Caki2 (cell line): ENCODE data around the gene DIP2B. TPM values are rescaled to one million over a fixed set of nuclear protein-coding genes. Genes with fewer than 3 reads are reported as not detected.
"Not testable (repeated sequence)": the region's sequence is repeated elsewhere in the genome, so short reads cannot be mapped to it uniquely, and the experiment has no call there.

ENCODE experiments used
- DNase-seq: peaks from one replicate; pipeline ENCODE4 v3.0.0-alpha.2; 2015; ENCODE audit warnings: low read depth
- in situ Hi-C: cut with HindIII; loops from 2 replicates; pipeline ENCODE4 v1.10.0; 2016; ENCODE audit warnings: low sequenced_read_pairs, low pct_unique_long_range_greater_than_20kb, mixed read lengths
- total RNA-seq: library from RNA; depleted of rRNA; stranded (reverse); fragments of >200 nt; shearing (Covaris generic); gene quantifications from 2 replicates; pipeline ENCODE4 v1.2.3, GENCODE V29; 2014; ENCODE audit warnings: low replicate concordance; rRNA removed

Gene DIP2B
- total RNA-seq: 3.6 and 4.7 TPM in 2 replicates

DNA sequence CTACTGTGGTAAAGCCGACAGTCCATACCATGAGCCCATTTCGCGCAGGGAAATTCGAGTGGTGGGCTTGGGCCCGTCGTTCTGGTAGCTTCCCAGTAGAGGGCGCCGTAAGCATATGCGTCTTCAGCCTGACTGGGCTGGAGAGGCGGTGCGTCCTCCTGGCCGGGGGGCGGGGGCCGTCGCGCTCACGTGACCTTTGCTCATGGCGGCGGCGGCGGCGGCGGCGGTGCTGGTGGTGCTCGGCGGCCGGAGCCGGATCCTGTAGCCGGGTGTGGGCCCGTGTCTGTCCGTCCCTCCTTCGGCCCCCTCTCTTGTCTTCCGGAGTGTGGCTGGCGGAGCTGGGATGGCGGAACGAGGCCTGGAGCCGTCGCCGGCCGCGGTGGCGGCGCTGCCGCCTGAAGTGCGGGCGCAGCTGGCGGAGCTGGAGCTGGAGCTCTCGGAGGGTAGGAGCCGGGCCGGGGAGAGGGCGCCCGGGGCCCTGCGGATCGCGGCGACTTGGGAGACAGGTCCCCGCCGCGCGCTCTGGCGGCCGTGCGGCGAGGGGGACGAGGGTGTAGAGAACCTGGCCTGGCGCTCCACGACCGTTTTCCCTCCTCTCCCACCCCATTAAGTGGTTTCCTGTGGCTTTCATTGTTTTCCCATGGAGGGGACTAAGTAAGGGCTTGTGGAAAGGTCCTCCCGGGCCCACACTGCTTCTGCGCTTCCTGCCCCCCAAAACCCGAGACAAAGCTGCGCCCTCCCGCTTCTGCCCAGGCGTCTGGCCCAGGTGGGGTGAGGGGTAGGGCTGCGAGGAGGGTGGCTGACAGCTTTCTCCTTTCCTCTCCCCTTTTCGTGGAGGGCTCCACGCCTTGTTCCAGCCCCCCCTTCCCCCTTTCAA lies at the start of gene DIP2B:
Gene DIP2B, plus strand, starts transcription at position 188 of the 877 bp plus-strand sequence. Its CDS starts 156 bp downstream, at position 344.
- peak; percentile 89 for DNase-seq
- in situ Hi-C loops: no loop called here

DNA sequence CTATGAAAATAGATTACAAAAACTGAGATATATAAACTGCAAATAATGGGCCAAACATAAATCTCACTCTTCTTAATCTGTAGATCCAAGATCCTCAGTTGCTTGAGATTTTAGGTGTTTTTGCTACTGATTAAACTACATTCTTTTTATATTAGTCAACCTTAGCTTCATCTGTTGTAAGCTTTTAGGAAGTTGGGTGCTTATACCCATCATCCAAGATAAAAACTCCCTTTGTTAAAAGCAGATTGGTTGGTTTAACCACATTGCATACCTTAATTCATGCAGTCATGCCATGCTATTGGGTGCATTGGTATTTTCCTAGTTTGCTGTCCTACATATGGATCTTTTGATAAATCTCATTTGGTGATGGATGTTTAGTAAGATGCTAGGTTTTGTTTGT lies 46.2 kb upstream of the DIP2B start:
- in situ Hi-C loops: no loop called here
- DNase-seq: no peak

GRCh38 chr12:50467439-50467838 lies 37.3 kb upstream of the DIP2B start:
- in situ Hi-C loops: no loop called here
- DNase-seq: no peak

- no peak for DNase-seq
- in situ Hi-C loops: no loop called here
Measured at GRCh38 chr12:50477241-50477832, 27.4 kb upstream of the DIP2B start.

GRCh38 chr12:50482571-50482970 lies 22.2 kb upstream of the DIP2B start:
- peak; percentile 35 for DNase-seq
- in situ Hi-C loops: no loop called here

DNA sequence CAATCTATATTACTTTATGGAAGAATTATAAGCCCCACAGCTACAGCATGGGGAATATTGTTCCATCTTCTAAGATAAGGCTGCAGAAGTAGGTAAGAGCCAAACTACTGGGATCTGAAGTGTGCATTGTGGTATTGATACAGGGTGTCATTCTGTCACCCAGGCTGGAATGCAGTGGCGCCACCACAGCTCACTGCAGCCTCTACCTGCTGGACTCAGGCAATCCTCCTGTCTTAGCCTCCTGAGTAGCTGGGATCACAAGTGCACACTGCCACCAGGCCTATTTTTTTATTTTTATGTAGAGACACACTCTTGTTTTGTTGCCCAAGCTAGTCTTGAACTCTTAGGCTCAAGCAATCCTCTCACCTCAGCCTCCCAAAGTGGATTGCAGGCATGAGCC lies 21.3 kb upstream of the DIP2B start:
- in situ Hi-C loops: no loop called here
- no peak for DNase-seq

- in situ Hi-C loops: no loop called here
- no peak for DNase-seq
Measured at GRCh38 chr12:50488801-50489200, 16.0 kb upstream of the DIP2B start.

DNA sequence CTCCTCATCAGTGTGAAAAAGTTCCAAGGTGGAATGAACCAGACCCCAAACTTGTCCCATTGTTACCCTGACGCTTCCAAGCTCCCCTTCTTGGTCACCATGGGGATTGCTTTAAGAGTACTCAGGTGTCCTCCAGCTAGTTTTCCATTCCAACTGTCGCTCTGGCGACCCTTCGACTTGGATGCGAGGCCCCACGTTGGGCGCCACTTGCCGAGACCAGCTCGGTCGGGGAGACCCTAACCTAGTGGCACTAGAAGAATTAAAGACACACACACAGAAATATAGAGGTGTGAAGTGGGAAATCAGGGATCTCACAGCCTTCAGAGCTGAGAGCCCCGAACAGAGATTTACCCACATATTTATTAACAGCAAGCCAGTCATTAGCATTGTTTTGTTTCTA lies 6.7 kb upstream of the DIP2B start:
- DNase-seq: peak; percentile 53
- in situ Hi-C loops: not testable (repeated sequence)

GRCh38 chr12:50505675-50506530 lies 1.1 kb downstream of the DIP2B start:
- in situ Hi-C loops: no loop called here

DNA sequence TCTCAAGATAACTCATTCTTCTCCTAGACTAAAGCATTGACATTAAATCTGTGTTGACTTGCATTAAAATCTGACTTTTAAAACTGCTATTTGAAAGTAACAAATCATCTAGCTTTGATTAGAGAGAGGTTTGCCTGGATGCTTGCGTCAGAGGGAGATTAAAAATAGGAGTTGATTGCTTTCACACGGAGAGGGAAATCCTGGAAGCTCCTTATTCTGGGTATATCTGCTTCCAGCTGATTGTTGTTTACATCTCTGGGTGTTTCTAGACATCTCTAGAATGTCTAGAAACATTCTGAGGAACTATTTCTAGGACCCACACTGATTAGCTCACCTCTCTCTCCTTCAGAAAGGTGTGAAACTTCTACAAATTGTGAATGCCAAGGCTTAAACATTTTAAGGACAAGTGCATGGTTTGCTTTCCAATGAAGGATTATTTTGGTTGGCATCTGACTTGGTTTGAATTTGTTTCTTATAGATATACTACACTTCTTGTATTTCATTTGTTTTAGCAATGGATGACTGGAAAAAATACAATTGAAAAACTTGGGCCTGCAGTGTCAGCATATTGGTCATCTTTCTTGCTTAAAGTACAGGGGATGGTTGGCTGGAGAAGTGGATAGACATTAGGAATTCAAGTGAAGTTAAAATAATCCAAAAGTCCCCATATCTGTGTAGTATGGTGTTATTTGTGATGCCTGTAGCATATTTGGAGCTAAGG lies 2.1 kb downstream of the DIP2B start:
- no peak for DNase-seq
- in situ Hi-C loops: no loop called here

More at GRCh38 chr12:50505675-50506530, 1.1 kb downstream of the DIP2B start:
- DNase-seq: no peak

GRCh38 chr12:50507474-50507838 lies 2.7 kb downstream of the DIP2B start:
- in situ Hi-C loops: no loop called here
- DNase-seq: no peak

DNA sequence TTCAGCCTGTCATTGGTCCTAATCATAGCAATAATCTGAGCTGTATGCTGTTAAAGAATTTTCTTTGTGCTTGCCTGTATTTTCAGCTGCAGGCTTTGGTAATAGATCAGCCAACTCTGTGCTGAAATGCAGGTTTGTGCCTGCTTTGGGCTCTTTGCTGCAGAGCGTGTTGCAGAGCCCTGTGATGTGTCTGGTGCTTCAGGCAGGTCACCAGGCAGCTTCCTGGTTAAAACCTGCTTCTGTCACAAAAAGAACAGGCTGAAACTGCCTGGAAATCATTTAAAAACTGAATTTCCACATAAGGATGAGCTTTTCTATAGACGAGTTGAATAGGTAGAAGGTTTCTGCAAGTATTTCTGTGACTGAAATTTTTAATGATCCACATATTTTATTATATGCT lies 3.1 kb downstream of the DIP2B start:
- in situ Hi-C loops: no loop called here
- no peak for DNase-seq

DNA sequence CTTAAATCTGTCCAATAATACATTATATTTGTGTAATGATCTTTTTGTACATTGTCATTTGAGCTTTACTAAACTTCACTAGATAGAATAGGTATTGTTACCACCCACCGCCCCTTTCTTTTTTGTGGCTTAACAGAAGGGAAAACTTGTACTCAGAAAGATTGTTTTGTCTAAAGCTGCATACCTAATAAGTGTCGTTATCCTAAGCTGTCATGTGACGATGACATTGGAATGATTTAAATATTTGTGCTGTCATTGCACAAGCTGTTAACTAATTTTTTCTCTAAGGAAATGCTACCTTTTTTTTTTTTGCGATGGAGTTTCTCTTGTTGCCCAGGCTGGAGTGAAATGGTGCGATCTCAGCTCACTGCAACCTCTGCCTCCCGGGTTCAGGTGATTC lies 3.6 kb downstream of the DIP2B start:
- DNase-seq: no peak

GRCh38 chr12:50508970-50509663 lies 4.3 kb downstream of the DIP2B start:
- DNase-seq: no peak
- in situ Hi-C loops: no loop called here

More for the DNA sequence above, 3.6 kb downstream of the DIP2B start:
- in situ Hi-C loops: no loop called here

DNA sequence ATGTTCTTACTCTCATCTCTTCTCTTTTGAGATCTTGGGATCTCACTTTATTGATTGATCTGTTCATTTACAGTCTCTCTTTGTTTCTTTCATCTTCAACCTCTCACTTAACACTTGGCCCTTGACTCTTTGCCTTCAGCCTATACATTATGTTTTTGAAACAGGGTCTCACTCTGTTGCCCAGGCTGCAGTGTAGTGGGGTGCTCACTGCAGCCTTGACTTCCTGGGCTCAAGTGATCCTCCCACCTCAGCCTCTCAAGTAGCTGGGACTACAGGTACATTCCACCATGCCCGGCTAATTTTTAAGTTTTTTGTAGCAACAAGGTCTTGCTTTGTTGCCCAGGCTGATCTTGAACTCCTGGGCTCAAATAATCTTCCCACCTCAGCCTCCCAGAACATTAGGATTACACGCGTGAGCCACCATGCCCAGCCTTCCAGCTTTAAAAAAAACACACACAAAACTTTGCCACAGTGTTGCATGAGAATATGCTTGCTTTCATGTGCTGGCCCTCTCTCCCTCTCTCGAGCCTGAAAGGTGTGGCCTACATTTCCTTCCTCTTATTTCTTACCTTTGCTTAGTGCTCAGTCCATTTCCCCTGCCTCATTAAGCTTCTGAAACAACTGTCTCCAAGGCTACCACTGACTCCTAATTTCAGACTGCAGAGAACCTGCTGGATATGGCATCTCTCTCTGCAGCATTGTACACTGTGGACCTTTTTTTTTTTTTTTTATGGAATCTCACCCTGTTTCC lies 9.9 kb downstream of the DIP2B start:
- in situ Hi-C loops: no loop called here
- DNase-seq: no peak

- no peak for DNase-seq
- in situ Hi-C loops: no loop called here
Measured at GRCh38 chr12:50515587-50515986, 10.8 kb downstream of the DIP2B start.

GRCh38 chr12:50517421-50518048 lies 12.8 kb downstream of the DIP2B start:
- in situ Hi-C loops: no loop called here
- peak; percentile 58 for DNase-seq
